GM21737 (cell line): ENCODE measurements around the gene CDH4.
"Not testable (repeated sequence)": the region's sequence is repeated elsewhere in the genome, so short reads cannot be mapped to it uniquely, and the experiment has no call there.

Experiments
- ATAC-seq: cut with Tn5 transposase; IDR thresholded peaks from one replicate; pipeline ENCODE4 v1.9.1; 2021; ENCODE audit warnings: mild to moderate bottlenecking, moderate library complexity; ENCODE audit not compliant: unreplicated experiment

Gene CDH4

DNA sequence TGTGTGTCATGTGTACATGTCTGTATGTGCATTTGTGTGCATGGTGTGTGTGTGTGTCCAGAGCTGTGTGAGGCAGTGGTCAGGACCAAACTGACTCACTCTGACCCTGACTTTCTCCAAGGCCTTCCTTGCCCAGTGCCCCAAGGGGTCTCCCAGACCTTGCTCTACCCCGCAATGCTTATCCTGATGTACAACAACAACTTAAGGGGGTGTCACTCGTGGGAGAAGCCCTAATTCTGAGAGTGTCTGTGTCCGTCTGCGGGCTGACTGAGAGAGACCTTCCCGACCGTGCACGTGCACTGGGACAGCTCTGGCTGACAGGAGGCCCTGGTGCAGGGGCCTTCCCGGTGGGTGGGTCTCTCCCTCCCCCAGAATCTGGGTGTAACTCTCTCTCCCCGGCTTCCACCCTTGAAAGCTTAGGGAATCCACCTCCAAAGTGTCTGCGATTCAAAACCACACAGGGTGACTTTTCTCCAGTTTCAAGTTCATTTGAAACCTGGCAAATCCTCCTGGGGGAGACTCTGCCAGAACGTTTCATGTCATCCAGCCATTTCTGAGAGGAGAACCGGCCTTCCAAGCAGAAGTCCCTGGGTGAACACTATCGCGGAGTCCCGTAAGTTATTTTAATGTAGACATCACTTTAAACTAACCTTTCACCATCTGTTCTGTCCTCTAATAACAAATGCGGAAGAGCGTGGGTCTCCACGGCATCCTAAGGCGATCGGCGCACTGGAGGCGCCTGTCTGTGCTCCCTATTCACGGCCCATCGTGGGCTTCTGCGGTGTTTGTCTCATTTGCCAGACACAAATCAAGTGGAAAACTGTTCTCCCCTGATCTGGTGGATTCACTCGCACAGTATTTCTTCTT is 588.1 kb downstream of the CDH4 start:
- ATAC-seq = no peak

- ATAC-seq = no peak
These were observed 588.9 kb downstream of the CDH4 start for GRCh38 chr20:61840779-61841455.

GRCh38 chr20:61841551-61841950 is 589.5 kb downstream of the CDH4 start:
- ATAC-seq = no peak

- no peak for ATAC-seq
These were observed 589.9 kb downstream of the CDH4 start for GRCh38 chr20:61841966-61842365.

DNA sequence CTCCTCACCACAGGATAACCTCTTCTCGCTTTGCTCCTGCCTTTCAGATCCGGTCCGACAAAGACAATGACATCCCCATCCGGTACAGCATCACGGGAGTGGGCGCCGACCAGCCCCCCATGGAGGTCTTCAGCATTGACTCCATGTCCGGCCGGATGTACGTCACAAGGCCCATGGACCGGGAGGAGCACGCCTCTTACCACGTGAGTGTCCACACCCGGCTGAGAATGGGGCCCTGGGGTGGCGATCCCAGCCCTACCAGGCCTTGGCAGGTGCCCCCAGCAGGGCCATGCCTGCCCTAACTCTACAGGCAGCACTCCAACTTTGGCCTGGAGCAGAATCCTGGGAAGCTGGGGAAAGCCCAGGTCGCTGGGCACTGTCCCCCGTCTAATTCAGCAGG is 592.6 kb downstream of the CDH4 start:
- ATAC-seq = no peak

DNA sequence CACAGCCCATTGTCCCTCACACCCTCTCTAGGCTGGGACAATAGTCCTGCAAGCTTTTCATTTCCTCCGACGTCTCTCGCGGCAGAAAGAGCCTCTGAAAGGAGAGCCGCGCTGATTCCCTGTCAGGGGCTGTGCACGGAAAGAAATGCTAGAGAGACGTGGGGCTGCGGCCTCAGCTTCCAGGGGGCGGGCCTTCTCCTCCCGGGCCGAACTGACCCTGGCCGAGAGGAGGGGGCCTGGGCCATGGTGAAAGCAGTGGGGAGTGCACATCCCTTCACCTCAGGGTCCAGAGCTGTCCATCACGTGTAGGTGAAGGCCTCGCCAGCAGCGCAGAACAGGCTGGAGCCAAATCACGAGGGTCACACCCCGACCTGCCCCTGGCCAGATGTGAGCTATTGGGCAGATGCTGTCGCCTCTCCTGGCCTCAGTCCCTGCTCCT is 593.2 kb downstream of the CDH4 start:
- no peak for ATAC-seq

DNA sequence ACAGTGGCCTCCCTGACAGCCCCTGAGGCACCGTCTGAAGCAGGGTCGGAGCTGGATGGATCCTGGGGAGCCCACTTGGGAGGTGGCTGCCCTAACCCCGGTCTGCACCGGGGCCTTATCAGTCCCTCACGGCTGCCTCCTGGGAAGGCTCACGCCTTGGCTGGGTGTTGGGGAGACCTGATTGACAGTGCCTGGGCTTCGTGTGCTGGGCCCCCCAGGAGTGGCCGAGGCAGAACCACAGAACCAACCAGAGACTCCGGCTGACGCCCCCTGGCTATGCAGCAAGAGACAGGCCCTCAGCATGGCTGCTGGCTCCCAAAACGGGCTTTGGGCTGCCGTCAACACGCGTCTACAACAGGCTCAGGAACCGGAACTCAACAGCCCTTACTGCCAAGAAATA is 594.0 kb downstream of the CDH4 start:
- ATAC-seq = no peak

DNA sequence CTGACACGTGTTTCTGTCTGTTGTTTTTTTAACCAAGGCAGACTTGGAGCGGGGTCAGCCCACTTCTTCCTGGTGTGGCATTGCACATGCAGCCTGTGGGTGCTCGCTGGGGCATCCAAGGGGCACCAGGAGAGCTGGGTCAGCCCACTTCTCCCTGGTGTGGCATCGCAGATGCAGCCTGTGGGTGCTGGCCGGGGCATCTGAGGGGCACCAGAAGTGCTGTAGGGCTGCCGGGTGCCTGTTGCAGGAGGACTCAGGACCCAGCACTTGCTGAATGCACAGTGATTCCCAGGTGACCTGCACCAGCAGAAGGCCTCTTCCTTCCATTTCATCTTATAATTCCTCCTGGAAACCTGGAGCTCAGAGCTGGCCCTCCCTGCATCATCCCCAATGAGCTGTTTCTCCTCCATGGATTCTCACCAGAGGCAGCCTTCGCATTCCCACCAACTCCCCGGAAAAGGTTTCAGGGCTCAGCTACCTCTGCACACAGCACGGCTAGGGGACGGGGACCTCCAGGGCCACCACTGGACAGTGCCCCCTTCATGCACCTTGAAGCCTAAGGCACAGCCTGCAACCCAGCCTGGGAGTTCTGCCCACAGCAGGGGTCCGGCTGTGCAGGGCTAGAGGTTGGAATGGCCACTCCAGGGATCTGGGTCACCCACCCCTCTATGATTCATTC is 594.8 kb downstream of the CDH4 start:
- no peak for ATAC-seq

DNA sequence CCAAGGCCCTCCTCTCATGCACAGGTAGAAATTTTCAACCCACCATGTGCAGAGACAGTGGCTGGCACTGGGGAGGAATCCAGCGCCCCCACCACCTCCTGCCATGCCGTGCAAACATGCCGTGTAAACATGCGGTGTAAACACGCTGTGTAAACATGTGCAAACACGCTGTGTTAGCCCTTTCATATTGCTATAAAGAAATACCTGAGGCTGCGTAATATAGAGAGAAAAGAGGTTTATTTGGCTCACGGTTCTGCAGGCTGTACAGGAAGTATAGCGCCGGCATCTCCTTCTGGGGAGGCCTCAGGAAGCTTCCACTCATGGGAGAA is 595.3 kb downstream of the CDH4 start:
- no peak for ATAC-seq

- no peak for ATAC-seq
These were observed 595.9 kb downstream of the CDH4 start for GRCh38 chr20:61847986-61848385.

GRCh38 chr20:61848851-61849250 is 596.8 kb downstream of the CDH4 start:
- no peak for ATAC-seq

DNA sequence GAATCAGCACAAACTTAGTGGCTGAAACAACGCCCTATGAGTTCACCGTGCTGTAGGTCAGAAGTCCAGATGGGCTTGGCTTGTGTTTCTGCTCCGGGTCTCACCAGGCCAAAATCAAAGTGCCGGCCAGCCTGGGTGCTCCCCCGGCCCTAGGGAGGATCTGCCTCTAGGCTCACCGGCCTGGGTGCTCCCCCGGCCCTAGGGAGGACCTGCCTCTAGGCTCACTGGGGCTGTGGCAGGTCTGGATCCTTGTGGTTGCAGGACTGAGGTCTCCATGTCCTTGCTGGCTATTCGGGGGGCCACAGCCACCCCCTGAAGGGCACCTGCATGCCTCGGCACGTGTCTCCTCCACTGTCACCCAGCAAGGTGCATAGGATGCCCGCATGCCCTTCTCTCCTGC is 597.3 kb downstream of the CDH4 start:
- no peak for ATAC-seq

DNA sequence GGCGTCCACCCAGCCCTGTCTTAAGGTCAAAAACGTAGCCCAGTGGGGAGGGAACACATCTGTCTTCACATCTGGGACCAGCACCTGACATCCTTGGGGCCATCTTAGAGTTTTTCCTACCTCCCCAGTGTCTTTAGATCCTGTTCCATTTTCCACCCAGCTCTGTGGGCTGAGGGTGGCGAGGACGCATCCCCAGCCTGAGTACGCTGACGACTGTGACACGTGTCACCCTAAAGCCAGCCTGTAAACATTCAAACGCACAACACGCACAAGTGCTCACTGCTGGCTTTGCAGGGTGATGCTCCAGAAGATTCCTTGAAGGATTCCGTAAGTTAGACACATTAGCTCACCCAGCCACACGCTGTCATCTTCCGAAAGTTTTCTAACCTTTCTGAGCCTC is 597.8 kb downstream of the CDH4 start:
- ATAC-seq = no peak

DNA sequence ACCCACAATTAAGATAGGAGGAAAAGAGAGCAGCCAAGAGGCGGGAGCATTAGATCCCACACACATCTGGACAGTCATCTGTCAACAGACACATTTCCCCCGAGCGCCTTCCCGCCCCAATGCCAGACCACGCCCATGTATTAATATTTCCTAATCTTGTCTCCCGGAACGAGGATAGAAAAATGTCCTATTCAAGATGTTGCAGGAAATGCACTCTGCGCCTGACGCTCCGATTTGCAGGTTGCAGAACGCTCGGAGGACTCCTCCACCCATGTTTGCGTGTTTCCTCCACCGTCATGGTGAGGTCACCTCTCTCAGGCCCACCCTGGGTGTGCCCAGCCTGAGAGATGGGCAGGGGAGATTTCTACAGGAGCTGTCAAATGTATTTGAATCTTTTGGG is 598.4 kb downstream of the CDH4 start:
- ATAC-seq = no peak

DNA sequence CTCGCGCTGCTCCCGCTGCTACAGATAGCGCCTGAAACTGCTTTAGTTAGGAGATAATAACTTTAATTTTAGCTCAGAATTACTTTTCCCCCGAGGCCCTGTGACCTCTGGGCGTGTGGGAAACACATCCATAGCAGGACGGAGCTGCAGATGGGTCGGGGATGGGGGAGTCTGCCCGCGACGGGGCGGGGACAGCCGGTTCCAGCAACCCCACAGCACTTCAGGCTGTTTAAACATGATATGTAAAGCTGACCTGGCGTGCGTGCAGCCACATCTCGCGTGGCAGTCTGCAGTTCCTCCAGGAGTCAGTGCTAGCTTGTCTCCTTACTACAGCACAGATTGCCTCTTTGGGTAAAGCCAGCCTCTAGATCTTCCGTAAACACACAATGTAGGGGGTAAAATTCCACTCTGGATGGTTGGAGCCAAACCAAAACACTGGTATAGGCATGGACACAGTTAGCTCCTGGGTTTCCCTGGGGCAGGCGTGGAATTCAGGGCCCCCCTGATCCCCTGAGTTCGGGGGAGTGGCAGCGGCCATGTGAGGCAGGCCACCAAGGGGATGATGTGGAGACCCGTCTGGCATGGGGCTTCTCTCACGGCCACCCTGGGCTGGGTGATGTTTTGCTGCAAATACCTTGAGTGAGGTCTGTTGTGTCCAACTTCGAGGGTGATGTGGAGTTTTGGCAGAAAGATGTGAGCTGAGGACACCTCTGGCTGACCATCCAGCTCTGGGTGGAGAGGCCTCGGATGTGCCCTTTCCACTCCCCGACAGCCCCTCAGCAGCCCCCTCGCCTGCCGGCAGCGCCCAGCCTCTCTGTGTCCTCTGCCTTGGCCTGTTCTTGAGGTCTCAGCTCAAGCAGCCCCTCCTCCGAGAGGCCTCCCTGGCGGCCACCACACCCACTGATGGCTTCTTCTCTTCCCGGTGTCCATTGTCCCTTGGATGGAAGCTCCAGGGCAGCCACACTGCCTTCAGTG is 599.2 kb downstream of the CDH4 start:
- ATAC-seq = no peak

DNA sequence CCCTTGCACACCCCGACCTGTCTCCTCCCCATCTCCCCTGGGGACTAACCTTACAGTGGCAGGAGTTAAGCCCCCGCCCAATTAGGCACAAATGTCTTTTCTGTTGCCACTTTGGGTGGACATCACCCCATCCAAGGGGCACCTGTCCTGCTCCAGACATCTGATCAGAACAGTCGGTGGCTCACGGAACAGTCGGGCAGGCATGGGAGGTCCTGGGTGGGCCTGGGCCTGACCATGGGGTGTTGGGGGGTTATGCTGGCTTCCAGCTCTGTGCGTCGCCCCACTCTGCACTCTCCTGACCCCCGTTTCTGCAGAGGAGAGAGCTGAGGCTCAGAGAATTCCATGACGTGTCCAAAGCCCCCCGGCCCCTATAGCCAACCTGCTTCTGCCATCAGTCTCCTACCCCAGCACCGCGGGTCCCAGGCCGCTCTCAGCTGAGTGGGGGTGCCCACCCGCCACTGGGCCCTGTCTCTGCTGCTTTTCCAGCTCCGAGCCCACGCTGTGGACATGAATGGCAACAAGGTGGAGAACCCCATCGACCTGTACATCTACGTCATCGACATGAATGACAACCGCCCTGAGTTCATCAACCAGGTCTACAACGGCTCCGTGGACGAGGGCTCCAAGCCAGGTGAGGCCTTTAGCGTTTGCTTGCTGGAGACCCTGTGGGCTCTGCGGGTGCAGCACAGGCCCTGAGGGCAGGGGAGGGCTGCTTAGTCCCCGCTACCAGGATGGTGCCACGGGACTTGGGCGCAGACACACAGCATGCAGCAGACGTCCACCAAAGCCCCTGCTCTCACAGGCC is 600.4 kb downstream of the CDH4 start:
- no peak for ATAC-seq

- ATAC-seq = no peak
These were observed 601.3 kb downstream of the CDH4 start for GRCh38 chr20:61853073-61854005.

DNA sequence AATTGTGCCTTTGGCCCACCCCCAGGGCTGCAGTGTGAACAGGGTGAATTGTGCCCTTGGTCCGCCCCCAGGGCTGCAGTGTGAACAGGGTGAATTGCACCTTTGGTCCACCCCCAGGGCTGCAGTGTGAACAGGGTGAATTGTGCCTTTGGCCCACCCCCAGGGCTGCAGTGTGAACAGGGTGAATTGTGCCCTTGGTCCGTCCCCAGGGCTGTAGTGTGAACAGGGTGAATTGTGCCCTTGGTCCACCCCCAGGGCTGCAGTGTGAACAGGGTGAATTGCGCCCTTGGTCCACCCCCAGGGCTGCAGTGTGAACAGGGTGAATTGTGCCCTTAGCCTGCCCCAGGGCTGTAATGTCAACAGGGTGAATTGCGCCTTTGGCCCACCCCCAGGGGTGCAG is 602.5 kb downstream of the CDH4 start:
- not testable (repeated sequence) for ATAC-seq

- no peak for ATAC-seq
These were observed 603.2 kb downstream of the CDH4 start for GRCh38 chr20:61855286-61855685.
